AG09309 (cell line): ENCODE data around the gene TCF23.
"Not testable (repeated sequence)": the region's sequence is repeated elsewhere in the genome, so short reads cannot be mapped to it uniquely, and the experiment has no call there.

Experiments used
- DNase-seq: peaks from one replicate; pipeline ENCODE4 v3.0.0-alpha.2; 2010; ENCODE audit warnings: low read depth
- H3K4me3 ChIP-seq: 2 replicates; pipeline ENCODE4 v1.5.1; 2011; ENCODE audit warnings: mild to moderate bottlenecking, low read depth, low read length, moderate library complexity; ENCODE audit not compliant: control insufficient read depth
- CTCF ChIP-seq: IDR thresholded peaks from 2 replicates; pipeline ENCODE4 v1.5.1; 2011; ENCODE audit warnings: mild to moderate bottlenecking, low read depth, low read length, inconsistent platforms; ENCODE audit not compliant: insufficient read depth, control insufficient read depth; ENCODE audit errors: missing control alignments

TCF23 gene

GRCh38 chr2:27170581-27171337 lies 22.0 kb downstream of the TCF23 start:
- DNase-seq: no peak
- no peak overlapping the region for H3K4me3 ChIP-seq
- TF ChIP-seq CTCF: no peak

GRCh38 chr2:27171351-27171848 lies 22.6 kb downstream of the TCF23 start:
- no peak for DNase-seq
- TF ChIP-seq CTCF: no peak
- H3K4me3 ChIP-seq: no peak overlapping the region

- H3K4me3 ChIP-seq: no peak overlapping the region
- no peak for TF ChIP-seq CTCF
- no peak for DNase-seq
Measured at GRCh38 chr2:27174638-27175037, 25.8 kb downstream of the TCF23 start.

- no peak for DNase-seq
- no peak for TF ChIP-seq CTCF
- no peak overlapping the region for H3K4me3 ChIP-seq
Measured at GRCh38 chr2:27175330-27175729, 26.5 kb downstream of the TCF23 start.

- DNase-seq: not testable (repeated sequence)
Measured at GRCh38 chr2:27175781-27176180, 27.0 kb downstream of the TCF23 start.

GRCh38 chr2:27177441-27178351 lies 28.9 kb downstream of the TCF23 start:
- no peak for TF ChIP-seq CTCF
- no peak overlapping the region for H3K4me3 ChIP-seq
- no peak for DNase-seq

More at GRCh38 chr2:27175781-27176180, 27.0 kb downstream of the TCF23 start:
- H3K4me3 ChIP-seq: not testable (repeated sequence)

- DNase-seq: no peak
- H3K4me3 ChIP-seq: no peak overlapping the region
- no peak for TF ChIP-seq CTCF
Measured at GRCh38 chr2:27178469-27178868, 29.7 kb downstream of the TCF23 start.
